GM12878 (cell line): ENCODE results near the gene LYPD6. TPM values are rescaled to one million over a fixed set of nuclear protein-coding genes. Genes with fewer than 3 reads are reported as not detected.

Source experiments
- ATF7 ChIP-seq: fragments of 450-650 bp; IDR thresholded peaks from 2 replicates; pipeline ENCODE4 v1.6.1; 2016; ENCODE audit warnings: low read depth, mild to moderate bottlenecking
- BRCA1 ChIP-seq: IDR thresholded peaks from 2 replicates; pipeline ENCODE4 v1.6.1; 2011; ENCODE audit warnings: low read depth, low read length, improper control_type of control experiment
- CBX3 ChIP-seq: fragments of 200-600 bp; sonication (generic); IDR thresholded peaks from 2 replicates; pipeline ENCODE4 v1.6.1; 2016; ENCODE audit warnings: low read depth, borderline replicate concordance
- CHD1 ChIP-seq: IDR thresholded peaks from 2 replicates; pipeline ENCODE4 v1.6.1; 2012; ENCODE audit warnings: low read depth, low read length, improper control_type of control experiment
- CHD2 ChIP-seq: IDR thresholded peaks from 2 replicates; pipeline ENCODE4 v1.6.1; 2011; ENCODE audit warnings: low read depth, low read length, improper control_type of control experiment, borderline replicate concordance
- FOXM1 ChIP-seq: IDR thresholded peaks from 2 replicates; pipeline ENCODE4 v1.6.1; 2012; ENCODE audit warnings: low read depth, mild to moderate bottlenecking, inconsistent platforms, low read length, moderate library complexity
- JUNB ChIP-seq: IDR thresholded peaks from 2 replicates; pipeline ENCODE4 v1.6.1; 2016; ENCODE audit warnings: antibody characterized with exemption, mild to moderate bottlenecking
- NFYB ChIP-seq: IDR thresholded peaks from 2 replicates; pipeline ENCODE4 v1.6.1; 2011; ENCODE audit warnings: low read depth, mild to moderate bottlenecking, low read length, improper control_type of control experiment, moderate library complexity; ENCODE audit not compliant: insufficient read depth
- ZNF207 ChIP-seq: fragments of 450-650 bp; IDR thresholded peaks from 2 replicates; pipeline ENCODE4 v1.6.1; 2014; ENCODE audit warnings: antibody characterized with exemption, mild to moderate bottlenecking, borderline replicate concordance
- polyA plus RNA-seq, 11 experiments: library from polyadenylated mRNA; depleted of rRNA in 4 of 11; unstranded in 6 of 11; stranded (reverse) in 5 of 11; fragments of >200 nt; fragmentation: Nextera tagmentation in 4 of 11; fragmentation: Illumina TruSeq in 1 of 11; extraction: Ambion mirVana in 4 of 11; extraction: Trizol in 1 of 11; gene quantifications; 1 replicate in 1 of 11; 2 replicates in 10 of 11; pipeline versions ENCODE4 v1.2.1 to v1.2.3, GENCODE V29; 2011 to 2016; ENCODE audit warnings: inconsistent platforms in 2 of 11, missing spikeins in 2 of 11, low read depth in 1 of 11
- total RNA-seq, 4 experiments: library from RNA; depleted of rRNA in 3 of 4; stranded (reverse); fragments of >200 nt in 3 of 4; fragmentation: Illumina TruSeq in 1 of 4; extraction: Trizol in 1 of 4; gene quantifications; 2 replicates each; pipeline versions ENCODE4 v1.2.1 to v1.2.3, GENCODE V29; 2013 to 2021
- TF ChIP-seq, protein P1 (sequence below): fragments of 150-350 bp; IDR thresholded peaks from 2 replicates; pipeline ENCODE4 v1.6.1; 2016; ENCODE audit warnings: low read depth, low read length
- TF ChIP-seq, protein P2 (sequence below): fragments of 450-650 bp; IDR thresholded peaks from 2 replicates; pipeline ENCODE4 v1.6.1; 2014; ENCODE audit warnings: mild to moderate bottlenecking
- TF ChIP-seq, protein P3 (sequence below): fragments of 450-650 bp; formaldehyde crosslinking; IDR thresholded peaks from 2 replicates; pipeline ENCODE4 v1.5.0; 2022; ENCODE audit warnings: mild to moderate bottlenecking, missing genetic modification characterization

Gene LYPD6
- total and polyA plus RNA-seq, 10 of the 15 experiments (the other 5 are each of a cell fraction or from before 2014, with no cell fraction given), result not detected

DNA sequence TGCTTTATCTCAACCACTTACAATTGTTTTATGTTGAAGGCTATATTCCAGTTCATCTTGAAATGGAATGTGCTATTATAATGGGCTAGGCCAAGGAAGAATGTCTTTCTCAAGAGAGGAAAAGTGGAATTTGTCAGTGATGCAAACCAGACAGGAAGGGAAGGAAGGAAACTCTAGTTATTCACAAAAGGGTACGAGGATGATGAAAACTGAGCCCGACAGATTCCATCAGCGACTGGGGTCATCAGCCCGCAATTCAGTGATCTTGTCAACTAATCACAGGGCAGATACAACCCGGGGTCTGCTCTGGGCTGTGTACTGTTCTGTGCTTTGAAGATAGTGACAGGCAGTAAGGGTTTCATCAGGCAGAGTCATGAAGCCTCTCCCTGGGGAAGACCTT lies 23.4 kb upstream of the LYPD6 start (continued):
- no peak for TF ChIP-seq FOXM1
- TF ChIP-seq CHD2, result no peak
- TF ChIP-seq, protein P1, sequence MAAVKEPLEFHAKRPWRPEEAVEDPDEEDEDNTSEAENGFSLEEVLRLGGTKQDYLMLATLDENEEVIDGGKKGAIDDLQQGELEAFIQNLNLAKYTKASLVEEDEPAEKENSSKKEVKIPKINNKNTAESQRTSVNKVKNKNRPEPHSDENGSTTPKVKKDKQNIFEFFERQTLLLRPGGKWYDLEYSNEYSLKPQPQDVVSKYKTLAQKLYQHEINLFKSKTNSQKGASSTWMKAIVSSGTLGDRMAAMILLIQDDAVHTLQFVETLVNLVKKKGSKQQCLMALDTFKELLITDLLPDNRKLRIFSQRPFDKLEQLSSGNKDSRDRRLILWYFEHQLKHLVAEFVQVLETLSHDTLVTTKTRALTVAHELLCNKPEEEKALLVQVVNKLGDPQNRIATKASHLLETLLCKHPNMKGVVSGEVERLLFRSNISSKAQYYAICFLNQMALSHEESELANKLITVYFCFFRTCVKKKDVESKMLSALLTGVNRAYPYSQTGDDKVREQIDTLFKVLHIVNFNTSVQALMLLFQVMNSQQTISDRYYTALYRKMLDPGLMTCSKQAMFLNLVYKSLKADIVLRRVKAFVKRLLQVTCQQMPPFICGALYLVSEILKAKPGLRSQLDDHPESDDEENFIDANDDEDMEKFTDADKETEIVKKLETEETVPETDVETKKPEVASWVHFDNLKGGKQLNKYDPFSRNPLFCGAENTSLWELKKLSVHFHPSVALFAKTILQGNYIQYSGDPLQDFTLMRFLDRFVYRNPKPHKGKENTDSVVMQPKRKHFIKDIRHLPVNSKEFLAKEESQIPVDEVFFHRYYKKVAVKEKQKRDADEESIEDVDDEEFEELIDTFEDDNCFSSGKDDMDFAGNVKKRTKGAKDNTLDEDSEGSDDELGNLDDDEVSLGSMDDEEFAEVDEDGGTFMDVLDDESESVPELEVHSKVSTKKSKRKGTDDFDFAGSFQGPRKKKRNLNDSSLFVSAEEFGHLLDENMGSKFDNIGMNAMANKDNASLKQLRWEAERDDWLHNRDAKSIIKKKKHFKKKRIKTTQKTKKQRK, result no peak
- TF ChIP-seq, protein P2, sequence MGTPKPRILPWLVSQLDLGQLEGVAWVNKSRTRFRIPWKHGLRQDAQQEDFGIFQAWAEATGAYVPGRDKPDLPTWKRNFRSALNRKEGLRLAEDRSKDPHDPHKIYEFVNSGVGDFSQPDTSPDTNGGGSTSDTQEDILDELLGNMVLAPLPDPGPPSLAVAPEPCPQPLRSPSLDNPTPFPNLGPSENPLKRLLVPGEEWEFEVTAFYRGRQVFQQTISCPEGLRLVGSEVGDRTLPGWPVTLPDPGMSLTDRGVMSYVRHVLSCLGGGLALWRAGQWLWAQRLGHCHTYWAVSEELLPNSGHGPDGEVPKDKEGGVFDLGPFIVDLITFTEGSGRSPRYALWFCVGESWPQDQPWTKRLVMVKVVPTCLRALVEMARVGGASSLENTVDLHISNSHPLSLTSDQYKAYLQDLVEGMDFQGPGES, result no peak
- TF ChIP-seq ATF7, result no peak
- TF ChIP-seq, protein P3, sequence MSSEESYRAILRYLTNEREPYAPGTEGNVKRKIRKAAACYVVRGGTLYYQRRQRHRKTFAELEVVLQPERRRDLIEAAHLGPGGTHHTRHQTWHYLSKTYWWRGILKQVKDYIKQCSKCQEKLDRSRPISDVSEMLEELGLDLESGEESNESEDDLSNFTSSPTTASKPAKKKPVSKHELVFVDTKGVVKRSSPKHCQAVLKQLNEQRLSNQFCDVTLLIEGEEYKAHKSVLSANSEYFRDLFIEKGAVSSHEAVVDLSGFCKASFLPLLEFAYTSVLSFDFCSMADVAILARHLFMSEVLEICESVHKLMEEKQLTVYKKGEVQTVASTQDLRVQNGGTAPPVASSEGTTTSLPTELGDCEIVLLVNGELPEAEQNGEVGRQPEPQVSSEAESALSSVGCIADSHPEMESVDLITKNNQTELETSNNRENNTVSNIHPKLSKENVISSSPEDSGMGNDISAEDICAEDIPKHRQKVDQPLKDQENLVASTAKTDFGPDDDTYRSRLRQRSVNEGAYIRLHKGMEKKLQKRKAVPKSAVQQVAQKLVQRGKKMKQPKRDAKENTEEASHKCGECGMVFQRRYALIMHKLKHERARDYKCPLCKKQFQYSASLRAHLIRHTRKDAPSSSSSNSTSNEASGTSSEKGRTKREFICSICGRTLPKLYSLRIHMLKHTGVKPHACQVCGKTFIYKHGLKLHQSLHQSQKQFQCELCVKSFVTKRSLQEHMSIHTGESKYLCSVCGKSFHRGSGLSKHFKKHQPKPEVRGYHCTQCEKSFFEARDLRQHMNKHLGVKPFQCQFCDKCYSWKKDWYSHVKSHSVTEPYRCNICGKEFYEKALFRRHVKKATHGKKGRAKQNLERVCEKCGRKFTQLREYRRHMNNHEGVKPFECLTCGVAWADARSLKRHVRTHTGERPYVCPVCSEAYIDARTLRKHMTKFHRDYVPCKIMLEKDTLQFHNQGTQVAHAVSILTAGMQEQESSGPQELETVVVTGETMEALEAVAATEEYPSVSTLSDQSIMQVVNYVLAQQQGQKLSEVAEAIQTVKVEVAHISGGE (CRISPR knock-in tag), result no peak
- no peak for TF ChIP-seq CBX3
- TF ChIP-seq CHD1, result no peak
- TF ChIP-seq ZNF207, result no peak
- TF ChIP-seq NFYB, result no peak
- TF ChIP-seq BRCA1, result no peak
- TF ChIP-seq JUNB, result no peak
